ENCODE measurements around the gene GALNT10.

DNA sequence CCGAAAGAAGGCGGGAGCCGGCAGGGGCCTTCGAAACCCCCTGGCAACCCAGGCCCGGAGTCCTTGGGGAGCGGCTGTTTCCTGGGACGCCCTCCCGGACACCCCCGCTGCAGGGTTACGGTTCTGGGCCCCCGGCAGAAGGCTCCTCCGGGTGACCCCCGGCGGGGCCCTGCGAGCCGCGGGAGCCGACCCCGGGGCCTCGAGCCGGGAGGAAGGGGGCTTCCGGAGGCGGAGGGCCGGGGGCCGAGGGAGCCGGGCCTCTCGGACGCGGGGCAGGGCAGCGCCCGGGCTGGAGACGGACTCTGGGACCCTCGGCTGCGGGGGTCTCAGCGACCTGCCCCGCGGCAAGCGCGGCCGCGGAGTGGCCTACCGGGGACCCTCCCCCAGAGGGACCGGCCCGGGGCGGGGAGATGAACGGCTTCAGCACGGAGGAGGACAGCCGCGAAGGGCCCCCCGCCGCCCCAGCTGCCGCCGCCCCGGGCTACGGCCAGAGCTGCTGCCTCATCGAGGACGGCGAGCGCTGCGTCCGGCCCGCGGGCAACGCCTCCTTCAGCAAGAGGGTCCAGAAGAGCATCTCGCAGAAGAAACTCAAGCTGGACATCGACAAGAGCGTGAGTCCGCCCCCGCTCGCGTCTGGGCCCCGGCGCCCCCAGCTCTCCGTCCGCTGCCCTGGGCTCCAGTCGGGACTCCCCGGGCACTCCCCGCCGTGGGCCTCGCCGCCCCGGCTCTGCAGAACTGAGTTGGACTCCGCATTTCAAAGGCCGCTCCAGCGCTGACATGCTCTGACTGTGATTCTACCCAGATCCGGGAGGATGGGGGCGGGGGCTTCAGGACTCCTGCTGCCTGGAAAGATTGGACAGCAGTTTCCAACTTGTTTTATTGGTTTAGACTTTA lies 255.9 kb downstream of the GALNT10 start:
- TF ChIP-seq, protein P1, sequence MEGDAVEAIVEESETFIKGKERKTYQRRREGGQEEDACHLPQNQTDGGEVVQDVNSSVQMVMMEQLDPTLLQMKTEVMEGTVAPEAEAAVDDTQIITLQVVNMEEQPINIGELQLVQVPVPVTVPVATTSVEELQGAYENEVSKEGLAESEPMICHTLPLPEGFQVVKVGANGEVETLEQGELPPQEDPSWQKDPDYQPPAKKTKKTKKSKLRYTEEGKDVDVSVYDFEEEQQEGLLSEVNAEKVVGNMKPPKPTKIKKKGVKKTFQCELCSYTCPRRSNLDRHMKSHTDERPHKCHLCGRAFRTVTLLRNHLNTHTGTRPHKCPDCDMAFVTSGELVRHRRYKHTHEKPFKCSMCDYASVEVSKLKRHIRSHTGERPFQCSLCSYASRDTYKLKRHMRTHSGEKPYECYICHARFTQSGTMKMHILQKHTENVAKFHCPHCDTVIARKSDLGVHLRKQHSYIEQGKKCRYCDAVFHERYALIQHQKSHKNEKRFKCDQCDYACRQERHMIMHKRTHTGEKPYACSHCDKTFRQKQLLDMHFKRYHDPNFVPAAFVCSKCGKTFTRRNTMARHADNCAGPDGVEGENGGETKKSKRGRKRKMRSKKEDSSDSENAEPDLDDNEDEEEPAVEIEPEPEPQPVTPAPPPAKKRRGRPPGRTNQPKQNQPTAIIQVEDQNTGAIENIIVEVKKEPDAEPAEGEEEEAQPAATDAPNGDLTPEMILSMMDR (IDR thresholded peaks at IDR 0.05), result no peak
- no peak for TF ChIP-seq POLR2A (IDR thresholded peaks at IDR 0.05)

Data from lower leg skin (tissue), 3 donors.